Keratinocyte (primary cell): Measurements from ENCODE around the gene INCA1.

Experiments used
- CTCF ChIP-seq, 3 experiments: IDR thresholded peaks in 1 of 3; conservative IDR thresholded peaks in 1 of 3; optimal IDR thresholded peaks in 1 of 3; 2 replicates in 2 of 3; 3 replicates in 1 of 3; pipeline versions ENCODE3 to v1.5.1; 2011; ENCODE audit warnings: low read length in 3 of 3, mild to moderate bottlenecking in 3 of 3, moderate library complexity in 2 of 3, control low read depth in 1 of 3, inconsistent platforms in 1 of 3; ENCODE audit not compliant: insufficient read depth in 2 of 3; ENCODE audit errors: extremely low read depth in 1 of 3
- EZH2 ChIP-seq: IDR thresholded peaks from one replicate; pipeline ENCODE4 v1.6.1; 2012; ENCODE audit warnings: inconsistent platforms, mild to moderate bottlenecking, low read length, moderate library complexity

DNA sequence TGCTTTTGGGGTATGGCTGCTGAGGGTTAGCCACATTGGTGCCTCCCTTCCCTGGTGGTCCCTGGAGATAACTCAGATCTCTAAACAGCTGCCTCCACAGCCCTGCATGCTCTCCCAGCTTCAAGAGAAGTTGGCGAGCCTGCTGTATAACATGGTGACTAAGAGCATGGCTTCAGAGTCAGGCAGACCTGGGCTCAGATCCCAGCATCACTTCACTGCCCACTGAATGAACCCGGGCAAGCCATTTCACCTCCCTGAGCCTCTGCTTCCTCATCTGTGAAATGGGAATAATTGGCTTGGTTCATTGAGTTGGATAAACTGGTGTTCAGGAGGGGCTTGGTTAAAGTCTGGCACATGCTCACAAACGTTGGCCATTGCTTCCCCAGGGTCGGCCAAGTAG is 17.0 kb upstream of the INCA1 start:
- no peak for TF ChIP-seq EZH2
- TF ChIP-seq CTCF (optimal IDR thresholded peaks at IDR 0.05 in 1 of 3, IDR thresholded peaks at IDR 0.05 in 1 of 3, conservative IDR thresholded peaks at IDR 0.05 in 1 of 3; ENCODE audit: extremely low read depth in 1 of 3, insufficient read depth in 2 of 3, low read length in 3 of 3): no peak
